Endothelial cell of umbilical vein (primary cell): ENCODE results near the gene IST1. TPM values are rescaled to one million over a fixed set of nuclear protein-coding genes. Genes with fewer than 3 reads are reported as not detected.

ENCODE experiments used
- BruUV-seq: library from RNA; stranded (reverse); fragments of 400-500 nt; replicated peaks from 2 replicates; lab custom pipeline; 2021; lab: Mats Ljungman, UMichigan
- CTCF ChIA-PET: fragments of 300-600, 350-600 bp; sonication (Branson Sonifier 250); formaldehyde crosslinking; loops from one replicate; lab custom pipeline; 2021; ENCODE audit warnings: antibody characterized with exemption, inconsistent platforms; lab: Charles Lee
- POLR2A ChIA-PET: fragments of 300-600, 350-600 bp; sonication (Branson Sonifier 250); formaldehyde crosslinking; loops from one replicate; lab custom pipeline; 2021; ENCODE audit warnings: antibody characterized with exemption, inconsistent platforms; lab: Charles Lee
- DNase-seq: peaks from one replicate; pipeline ENCODE4 v3.0.0-alpha.2; 2011; ENCODE audit warnings: low read depth, low spot score
- FAIRE-seq: peaks from 2 replicates; lab custom pipeline; 2011; peaks lifted over from hg19 to GRCh38; lab: Jason Lieb, UNC
- H2AFZ ChIP-seq: 2 replicates; pipeline ENCODE4 v1.6.0; 2012; ENCODE audit warnings: low read depth, low read length, control low read depth, inconsistent platforms
- H3K27ac ChIP-seq: 2 replicates; pipeline ENCODE4 v1.5.1; 2011; ENCODE audit warnings: low read depth, mild to moderate bottlenecking, control low read depth, low read length, moderate library complexity; ENCODE audit not compliant: insufficient read depth
- H3K27me3 ChIP-seq, 2 experiments: 2 replicates each; pipeline versions ENCODE4 v1.6.0 to v1.6.1; 2011; ENCODE audit warnings: low read length in 2 of 2, mixed read lengths in 1 of 2; ENCODE audit not compliant: control insufficient read depth in 2 of 2, insufficient read depth in 2 of 2
- H3K36me3 ChIP-seq, 2 experiments: 2 replicates in 1 of 2; 3 replicates in 1 of 2; pipeline ENCODE4 v1.5.1; 2011; ENCODE audit warnings: low read length in 2 of 2, mild to moderate bottlenecking in 1 of 2, moderate library complexity in 1 of 2; ENCODE audit not compliant: control insufficient read depth in 2 of 2, insufficient read depth in 2 of 2; ENCODE audit errors: extremely low read depth in 1 of 2
- H3K4me1 ChIP-seq: 3 replicates; pipeline ENCODE4 v1.5.1; 2011; ENCODE audit warnings: mild to moderate bottlenecking, low read length; ENCODE audit not compliant: control insufficient read depth, insufficient read depth; ENCODE audit errors: extremely low read depth
- H3K4me2 ChIP-seq: 2 replicates; pipeline ENCODE4 v1.6.1; 2011; ENCODE audit warnings: low read length, control low read depth, mixed read lengths; ENCODE audit not compliant: insufficient read depth
- H3K4me3 ChIP-seq, 3 experiments: fragments of 200-600 bp in 1 of 3; sonication (generic), shearing (Covaris generic) in 1 of 3; replicated peaks in 1 of 3; 2 replicates each; pipeline ENCODE4 v1.5.1; 2011 to 2016; ENCODE audit warnings: control low read depth in 3 of 3, low read length in 3 of 3, mild to moderate bottlenecking in 2 of 3, inconsistent platforms in 1 of 3, low read depth in 1 of 3, moderate library complexity in 1 of 3; ENCODE audit not compliant: insufficient read depth in 1 of 3
- H3K79me2 ChIP-seq: 2 replicates; pipeline ENCODE4 v1.6.0; 2012; ENCODE audit warnings: low read length, inconsistent platforms; ENCODE audit not compliant: control insufficient read depth, insufficient read depth
- H3K9ac ChIP-seq: replicated peaks from 2 replicates; pipeline ENCODE3; 2011; ENCODE audit warnings: low read length, control low read depth; ENCODE audit not compliant: insufficient read depth; ENCODE audit errors: extremely low read depth
- H3K9me1 ChIP-seq: replicated peaks from 3 replicates; pipeline ENCODE4 v1.6.0; 2011; ENCODE audit warnings: mild to moderate bottlenecking, low read length; ENCODE audit not compliant: control insufficient read depth, insufficient read depth; ENCODE audit errors: extremely low read depth
- H3K9me3 ChIP-seq: replicated peaks from 2 replicates; pipeline ENCODE4 v1.5.1; 2012; ENCODE audit warnings: low read length, inconsistent platforms; ENCODE audit not compliant: control insufficient read depth, insufficient read depth
- H4K20me1 ChIP-seq: replicated peaks from 2 replicates; pipeline ENCODE3; 2011; ENCODE audit warnings: mild to moderate bottlenecking, low read length; ENCODE audit not compliant: control insufficient read depth, insufficient read depth; ENCODE audit errors: extremely low read depth
- CTCF ChIP-seq, 2 donors: IDR thresholded peaks; 1 replicate in 1 of 2; 2 replicates in 1 of 2; pipeline ENCODE4 v1.5.1; 2011; ENCODE audit warnings: low read length in 2 of 2, mild to moderate bottlenecking in 2 of 2, moderate library complexity in 2 of 2, control low read depth in 1 of 2, inconsistent platforms in 1 of 2, low read depth in 1 of 2; ENCODE audit not compliant: insufficient read depth in 1 of 2; ENCODE audit errors: extremely low read depth in 1 of 2
- EZH2 ChIP-seq: IDR thresholded peaks from 2 replicates; pipeline ENCODE4 v1.6.1; 2012; ENCODE audit warnings: borderline replicate concordance, low read depth, mild to moderate bottlenecking, moderate library complexity, low read length, inconsistent platforms; ENCODE audit not compliant: severe bottlenecking
- FOS ChIP-seq: IDR thresholded peaks from 2 replicates; pipeline ENCODE4 v1.6.1; 2011; ENCODE audit warnings: mild to moderate bottlenecking, low read length, moderate library complexity, borderline replicate concordance; ENCODE audit not compliant: insufficient read depth
- GATA2 ChIP-seq: IDR thresholded peaks from 2 replicates; pipeline ENCODE4 v1.7.0; 2011; ENCODE audit warnings: low read depth, mild to moderate bottlenecking, moderate library complexity, mixed read lengths, low read length; ENCODE audit not compliant: insufficient read length, insufficient read depth
- JUN ChIP-seq: IDR thresholded peaks from 2 replicates; pipeline ENCODE4 v1.6.1; 2011; ENCODE audit warnings: borderline replicate concordance, low read depth; ENCODE audit not compliant: insufficient read length, insufficient read depth
- MAX ChIP-seq: IDR thresholded peaks from 2 replicates; pipeline ENCODE4 v1.6.1; 2011; ENCODE audit not compliant: insufficient read depth, insufficient read length
- MYC ChIP-seq: IDR thresholded peaks from one replicate; pipeline ENCODE4 v1.6.1; 2011; ENCODE audit warnings: mild to moderate bottlenecking, low read depth, low read length
- POLR2A ChIP-seq: IDR thresholded peaks from 2 replicates; pipeline ENCODE4 v1.6.1; 2012; ENCODE audit warnings: low read depth, mild to moderate bottlenecking, control low read depth, low read length
- POLR2AphosphoS5 ChIP-seq: IDR thresholded peaks from 2 replicates; pipeline ENCODE4 v1.6.1; 2012; ENCODE audit warnings: low read depth, mild to moderate bottlenecking, control low read depth, low read length, moderate library complexity; ENCODE audit not compliant: insufficient read depth
- dilution Hi-C: fragments of 300-500 bp; cut with MboI; formaldehyde crosslinking; loops from one replicate; pipeline ENCODE4 v1.15.0; 2019; ENCODE audit warnings: low sequenced_read_pairs; ENCODE audit not compliant: extremely low pct_ligation_motif_present
- intact Hi-C: fragments of 100-400 bp; cut with micrococcal nuclease; formaldehyde crosslinking; loops from one replicate; pipeline ENCODE4 v1.10.0; 2022
- polyA plus RNA-seq, 4 experiments: library from polyadenylated mRNA; depleted of rRNA in 3 of 4; stranded (reverse) in 3 of 4; unstranded in 1 of 4; fragments of >200 nt; gene quantifications; 2 replicates each; pipeline versions ENCODE4 v1.2.1 to v1.2.3, GENCODE V29; 2011 to 2012; ENCODE audit warnings: missing spikeins in 1 of 4
- total RNA-seq: library from RNA; stranded (reverse); gene quantifications from 2 replicates; pipeline ENCODE4 v1.2.3, GENCODE V29; 2021

Gene IST1
- total and polyA plus RNA-seq, 2 donors (not counting 3 experiments of a cell fraction or from before 2014, with no cell fraction given) = 145 to 165 TPM

GRCh38 chr16:71847096-71847495, 48.2 kb upstream of the IST1 start:
- no peak for DNase-seq
- TF ChIP-seq MYC (no peak), FOS (no peak), EZH2 (no peak), CTCF (IDR thresholded peaks at IDR 0.05; ENCODE audit: extremely low read depth in 1 of 2, insufficient read depth in 1 of 2, low read depth in 1 of 2, low read length in 2 of 2) (no peak), POLR2A (no peak), MAX (no peak), POLR2AphosphoS5 (no peak), GATA2 (no peak), JUN (no peak)
- CTCF ChIA-PET = interaction anchor here (1.1 kb wide), 1 partner anchor 36 kb away, joined by 6 read pairs; no protein-coding TSS in a partner anchor
- BruUV-seq = TSS peak; percentile 33
- Histone ChIP-seq H4K20me1 (no peaks in the 10 kb centered on the region), H3K4me1 (peaks cover 12% of the 10 kb centered on the region), H3K27me3 (no peaks in the 10 kb centered on the region), H3K36me3 (peaks cover 9 to 25% of the 10 kb centered on the region in 2 experiments), H3K79me2 (peaks cover 24% of the 10 kb centered on the region), H3K9me3 (no peaks in the 10 kb centered on the region), H3K9me1 (no peaks in the 10 kb centered on the region), H2AFZ (no peak overlapping the region), H3K4me3 (peak overlapping the region in 1 of 3 experiments; percentile 91), H3K27ac (no peak overlapping the region), H3K4me2 (peak overlapping the region; percentile 92), H3K9ac (no peak overlapping the region)
- no peak for FAIRE-seq
- dilution Hi-C loops (loop anchor here (10.0 kb wide), 1 partner anchor 62 kb away; no protein-coding TSS in a partner anchor), intact Hi-C loops (loop anchor here (2.0 to 5.0 kb wide), 2 partner anchors 48 to 115 kb away; partner anchors contain the start of gene IST1)
- POLR2A ChIA-PET = interaction anchor here (0.7 kb wide), 1 partner anchor 10 kb away, joined by 3 read pairs; no protein-coding TSS in a partner anchor
